ENCODE results near the gene ZNF668.

The ZNF668 gene

DNA sequence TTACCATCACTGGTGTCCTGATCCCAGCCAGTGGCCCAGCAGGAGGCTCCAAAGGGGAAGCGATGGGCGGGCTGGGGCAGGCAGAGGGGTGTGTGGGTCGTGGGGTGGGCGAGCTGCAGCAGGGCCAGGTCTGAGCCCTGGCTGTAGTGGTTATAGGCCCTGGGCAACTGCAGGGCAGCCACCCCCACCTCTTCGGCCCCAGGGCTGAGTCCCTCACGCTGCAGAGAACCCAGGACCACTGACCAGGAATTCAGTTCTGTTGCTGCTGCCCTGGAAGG is 12.5 kb upstream of the ZNF668 start:
- peaks cover 21% of the 10 kb centered on the region for H3K36me3 Mint-ChIP-seq (ENCODE audit: low read depth)
- DNase-seq: no peak
- TF ChIP-seq, protein P1, sequence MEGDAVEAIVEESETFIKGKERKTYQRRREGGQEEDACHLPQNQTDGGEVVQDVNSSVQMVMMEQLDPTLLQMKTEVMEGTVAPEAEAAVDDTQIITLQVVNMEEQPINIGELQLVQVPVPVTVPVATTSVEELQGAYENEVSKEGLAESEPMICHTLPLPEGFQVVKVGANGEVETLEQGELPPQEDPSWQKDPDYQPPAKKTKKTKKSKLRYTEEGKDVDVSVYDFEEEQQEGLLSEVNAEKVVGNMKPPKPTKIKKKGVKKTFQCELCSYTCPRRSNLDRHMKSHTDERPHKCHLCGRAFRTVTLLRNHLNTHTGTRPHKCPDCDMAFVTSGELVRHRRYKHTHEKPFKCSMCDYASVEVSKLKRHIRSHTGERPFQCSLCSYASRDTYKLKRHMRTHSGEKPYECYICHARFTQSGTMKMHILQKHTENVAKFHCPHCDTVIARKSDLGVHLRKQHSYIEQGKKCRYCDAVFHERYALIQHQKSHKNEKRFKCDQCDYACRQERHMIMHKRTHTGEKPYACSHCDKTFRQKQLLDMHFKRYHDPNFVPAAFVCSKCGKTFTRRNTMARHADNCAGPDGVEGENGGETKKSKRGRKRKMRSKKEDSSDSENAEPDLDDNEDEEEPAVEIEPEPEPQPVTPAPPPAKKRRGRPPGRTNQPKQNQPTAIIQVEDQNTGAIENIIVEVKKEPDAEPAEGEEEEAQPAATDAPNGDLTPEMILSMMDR (IDR thresholded peaks at IDR 0.05): no peak
- no peak overlapping the region for H3K4me3 Mint-ChIP-seq
- peaks cover 3% of the 10 kb centered on the region for H3K27me3 Mint-ChIP-seq (ENCODE audit: low read depth, poor library complexity)
- H3K4me1 Mint-ChIP-seq: peaks cover 8% of the 10 kb centered on the region
- no peaks in the 10 kb centered on the region for H3K9me3 Mint-ChIP-seq
- no peak overlapping the region for H3K27ac Mint-ChIP-seq

DNA sequence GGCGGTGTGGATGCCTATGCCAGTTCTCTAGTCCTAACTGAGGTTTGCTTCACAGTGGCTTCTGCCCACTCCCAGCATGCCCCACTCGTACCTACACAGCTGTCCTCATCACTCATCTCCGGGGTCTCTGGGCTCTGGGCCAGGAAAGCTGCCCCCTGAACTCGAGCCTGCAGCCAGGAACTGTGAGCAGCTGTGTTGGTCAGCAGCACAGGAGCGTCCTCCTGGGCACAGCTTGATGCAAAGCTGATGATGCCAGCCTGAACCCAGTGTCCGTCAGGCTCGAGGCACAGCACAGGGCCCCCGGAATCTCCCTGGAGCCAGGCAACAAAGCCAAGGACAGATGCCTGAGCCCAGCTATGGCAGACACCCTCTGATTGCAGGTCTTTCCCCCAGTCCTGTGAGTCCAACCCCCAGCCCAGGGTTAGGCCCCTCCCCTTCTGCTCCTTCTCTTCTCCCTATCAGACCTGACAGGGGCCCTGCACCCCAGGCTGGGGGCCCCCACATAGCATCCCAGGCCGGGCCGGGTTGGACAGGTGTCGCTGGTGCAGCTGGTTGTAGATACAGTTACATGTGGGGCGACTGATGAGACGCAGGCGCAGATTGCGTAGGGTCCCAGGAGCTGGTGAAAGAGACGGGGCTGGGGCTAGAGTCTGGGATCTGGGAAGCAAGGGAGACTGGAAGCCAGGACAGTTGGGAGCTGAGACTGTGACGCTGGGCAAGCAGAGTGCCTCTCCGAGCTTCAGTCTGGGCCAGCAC is 12.0 kb upstream of the ZNF668 start:
- no peak overlapping the region for H3K4me3 Mint-ChIP-seq
- peaks cover 18% of the 10 kb centered on the region for H3K36me3 Mint-ChIP-seq (ENCODE audit: low read depth)
- peak overlapping the region; percentile 87 for H3K27ac Mint-ChIP-seq
- TF ChIP-seq, protein P1 (IDR thresholded peaks at IDR 0.05): no peak
- peaks cover 3% of the 10 kb centered on the region for H3K27me3 Mint-ChIP-seq (ENCODE audit: low read depth, poor library complexity)
- peaks cover 8% of the 10 kb centered on the region for H3K4me1 Mint-ChIP-seq
- H3K9me3 Mint-ChIP-seq: no peaks in the 10 kb centered on the region
- DNase-seq: no peak

DNA sequence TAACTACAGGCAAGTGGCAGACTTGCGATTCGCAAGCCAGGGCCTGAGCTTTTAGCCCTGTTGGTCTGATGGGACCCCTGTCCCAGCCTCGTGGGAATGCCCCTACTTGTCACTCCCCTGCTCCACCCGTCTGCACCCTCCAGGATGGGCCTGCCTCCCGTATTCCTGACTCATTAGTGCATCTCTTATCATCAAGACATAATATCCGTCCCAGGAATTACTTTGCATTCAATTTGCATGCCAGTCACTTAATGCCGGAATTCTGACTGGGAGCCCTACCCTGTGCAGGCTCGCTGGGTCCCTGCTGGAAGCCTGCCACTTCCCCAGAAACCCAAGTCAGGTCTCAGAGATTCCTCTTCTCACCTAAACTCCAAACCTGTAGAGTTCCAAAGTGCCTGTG is 11.4 kb upstream of the ZNF668 start:
- peaks cover 8% of the 10 kb centered on the region for H3K4me1 Mint-ChIP-seq
- peak overlapping the region; percentile 91 for H3K27ac Mint-ChIP-seq
- TF ChIP-seq, protein P1 (IDR thresholded peaks at IDR 0.05): no peak
- H3K9me3 Mint-ChIP-seq: no peaks in the 10 kb centered on the region
- H3K36me3 Mint-ChIP-seq (ENCODE audit: low read depth): peaks cover 11% of the 10 kb centered on the region
- H3K4me3 Mint-ChIP-seq: no peak overlapping the region
- no peak for DNase-seq
- peaks cover 3% of the 10 kb centered on the region for H3K27me3 Mint-ChIP-seq (ENCODE audit: low read depth, poor library complexity)

DNA sequence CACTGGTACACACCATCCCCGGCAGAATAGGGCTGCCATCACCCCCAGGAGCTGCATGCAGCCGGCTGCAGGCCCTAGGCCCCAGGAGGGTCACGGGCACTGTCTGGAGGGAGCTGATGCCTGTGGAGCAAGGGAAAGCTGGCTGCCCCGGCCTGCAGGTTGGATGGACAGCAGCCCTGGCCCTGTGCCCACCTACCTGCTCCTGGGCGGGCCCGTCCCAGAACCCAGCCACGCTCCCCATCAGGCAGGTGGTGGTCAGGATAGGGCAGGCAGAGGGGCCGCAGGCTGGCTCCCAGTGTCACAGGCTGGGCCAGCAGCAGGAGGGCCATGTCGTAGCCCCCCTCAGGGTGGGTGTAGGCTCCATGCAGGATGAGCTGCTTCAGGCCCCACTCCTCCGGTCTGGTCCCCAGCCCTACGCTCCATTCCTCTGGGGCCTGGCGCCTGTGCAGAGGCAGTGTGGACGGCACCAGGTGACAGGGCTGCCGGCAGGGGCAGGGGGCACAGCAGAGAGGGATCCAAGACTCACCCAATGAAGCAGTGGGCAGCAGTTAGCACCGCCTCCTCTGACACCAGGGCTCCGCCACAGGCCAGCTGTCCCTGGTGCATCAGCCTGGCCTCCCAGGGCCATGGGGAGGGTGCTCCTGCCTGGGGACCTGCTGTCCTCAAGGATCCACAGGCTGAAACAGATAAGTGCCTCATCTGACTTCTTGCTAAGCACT is 10.7 kb upstream of the ZNF668 start:
- Mint-ChIP-seq H3K27me3 (ENCODE audit: low read depth, poor library complexity) (peaks cover 3% of the 10 kb centered on the region), H3K4me1 (peaks cover 8% of the 10 kb centered on the region), H3K4me3 (no peak overlapping the region), H3K9me3 (no peaks in the 10 kb centered on the region), H3K27ac (no peak overlapping the region), H3K36me3 (ENCODE audit: low read depth) (peaks cover 11% of the 10 kb centered on the region)
- DNase-seq: no peak
- TF ChIP-seq, protein P1 (IDR thresholded peaks at IDR 0.05): no peak

DNA sequence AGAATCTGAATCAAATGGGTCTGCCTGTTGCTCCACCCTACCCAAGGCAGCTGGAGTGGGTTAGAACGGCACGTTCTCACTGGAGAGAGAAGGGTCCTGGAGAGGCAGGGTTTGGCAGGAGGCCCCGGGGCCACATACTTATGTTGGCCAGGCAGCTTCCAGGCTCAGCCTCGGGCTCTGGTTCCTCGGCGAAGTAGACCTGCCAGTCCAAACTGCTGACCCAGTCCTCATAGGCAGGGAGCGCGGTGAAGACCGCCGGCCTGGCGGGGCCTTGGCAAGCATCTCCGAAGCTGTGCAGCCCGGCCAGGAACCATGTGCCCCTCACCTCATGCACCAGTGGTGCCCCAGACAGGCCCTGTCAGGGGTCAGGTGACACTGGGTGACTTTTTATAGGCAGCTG is 9.9 kb upstream of the ZNF668 start:
- DNase-seq: no peak
- H3K27ac Mint-ChIP-seq: no peak overlapping the region
- H3K4me1 Mint-ChIP-seq: peaks cover 8% of the 10 kb centered on the region
- H3K9me3 Mint-ChIP-seq: no peaks in the 10 kb centered on the region
- no peak overlapping the region for H3K4me3 Mint-ChIP-seq
- H3K27me3 Mint-ChIP-seq (ENCODE audit: low read depth, poor library complexity): peaks cover 3% of the 10 kb centered on the region
- TF ChIP-seq, protein P1 (IDR thresholded peaks at IDR 0.05): no peak
- peaks cover 17% of the 10 kb centered on the region for H3K36me3 Mint-ChIP-seq (ENCODE audit: low read depth)

DNA sequence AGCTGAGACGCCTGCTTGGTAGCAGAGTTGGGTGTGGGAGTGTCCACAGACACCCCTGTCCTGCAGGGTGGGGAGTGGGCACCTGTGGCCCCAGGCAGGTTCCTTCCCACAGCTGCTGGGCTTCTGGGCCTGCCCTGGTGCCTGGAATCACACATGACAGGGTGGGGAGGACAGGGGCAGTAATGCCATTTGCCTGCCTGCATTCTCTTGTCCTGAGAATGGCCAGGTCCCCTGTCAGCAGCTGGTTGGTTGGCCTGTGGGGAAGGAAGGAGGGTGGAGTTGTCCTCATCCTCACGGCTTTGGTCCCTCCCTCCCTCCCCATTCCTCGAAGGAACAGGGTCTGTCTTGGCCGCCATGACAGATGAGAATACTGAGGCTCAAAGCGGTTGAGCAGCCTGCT is 9.5 kb upstream of the ZNF668 start:
- TF ChIP-seq, protein P1 (IDR thresholded peaks at IDR 0.05): no peak
- H3K4me1 Mint-ChIP-seq: peaks cover 8% of the 10 kb centered on the region
- DNase-seq: no peak
- peaks cover 21% of the 10 kb centered on the region for H3K36me3 Mint-ChIP-seq (ENCODE audit: low read depth)
- H3K27ac Mint-ChIP-seq: no peak overlapping the region
- H3K27me3 Mint-ChIP-seq (ENCODE audit: low read depth, poor library complexity): peaks cover 3% of the 10 kb centered on the region
- H3K9me3 Mint-ChIP-seq: no peaks in the 10 kb centered on the region
- no peak overlapping the region for H3K4me3 Mint-ChIP-seq

Data from nephron progenitor cell (in vitro differentiated cells).